ENCODE data around the gene TAF11L14. TPM values are rescaled to one million over a fixed set of nuclear protein-coding genes. Genes with fewer than 3 reads are reported as not detected.
"Not testable (repeated sequence)": the region's sequence is repeated elsewhere in the genome, so short reads cannot be mapped to it uniquely, and the experiment has no call there.

The TAF11L14 gene
- total and polyA plus RNA-seq, 2 of the 4 experiments (the other 2 are of a cell fraction), result not detected

GRCh38 chr5:17585658-17586057, 48.6 kb upstream of the TAF11L14 start, which contains the start of gene TAF11L7:
TAF11L7 (minus strand) TSS chr5:17585758.
- H3K56ac ChIP-seq (ENCODE audit: extremely low read depth, insufficient read depth, low read length); H3K36me3 ChIP-seq (ENCODE audit: control insufficient read depth, insufficient read depth, low read length); CTCF ChIA-PET; H2BK20ac ChIP-seq (ENCODE audit: low read depth, low read length); H3K4me2 ChIP-seq (ENCODE audit: low read depth, low read length); H3K27me3 ChIP-seq (ENCODE audit: control insufficient read depth, insufficient read depth, low read length); H3K14ac ChIP-seq (replicated peaks; ENCODE audit: low read depth, low read length); H3K9ac ChIP-seq (ENCODE audit: low read depth, low read length); H3K9me3 ChIP-seq (ENCODE audit: control insufficient read depth, insufficient read depth, low read length); H4K8ac ChIP-seq (ENCODE audit: low read depth in 2 of 2, low read length in 2 of 2); ATAC-seq (ENCODE audit: low read depth); H3K9me1 ChIP-seq (ENCODE audit: insufficient read depth, low read length); H4K91ac ChIP-seq (ENCODE audit: insufficient read depth, low read depth, low read length); DNase-seq; H3K4me1 ChIP-seq (ENCODE audit: control insufficient read depth, insufficient read depth, low read length); H2BK15ac ChIP-seq (ENCODE audit: low read depth, low read length); POLR2A ChIA-PET (ENCODE audit: unreplicated experiment); H3K4ac ChIP-seq (ENCODE audit: low read depth, low read length); H2BK5ac ChIP-seq (ENCODE audit: low read depth, low read length, poor library complexity, severe bottlenecking); H3K23ac ChIP-seq (ENCODE audit: low read depth, low read length); H2AK5ac ChIP-seq (ENCODE audit: low read depth, low read length); intact Hi-C loops (cut with micrococcal nuclease); H2AK9ac ChIP-seq (replicated peaks; ENCODE audit: low read depth, low read length, poor library complexity); H4K5ac ChIP-seq (ENCODE audit: low read depth, low read length); BruUV-seq (replicated peaks); H3K79me1 ChIP-seq (ENCODE audit: low read depth in 1 of 2, low read length in 2 of 2); H3K18ac ChIP-seq (ENCODE audit: low read depth, low read length); in situ Hi-C loops (cut with MboI; ENCODE audit: low sequenced_read_pairs); H3K27ac ChIP-seq (ENCODE audit: insufficient read depth, low read length); H3K4me3 ChIP-seq (ENCODE audit: insufficient read depth, low read depth, low read length); dilution Hi-C loops (cut with HindIII; ENCODE audit: low sequenced_read_pairs, unreplicated experiment); H4K20me1 ChIP-seq (ENCODE audit: insufficient read depth, low read length); H2AFZ ChIP-seq (replicated peaks; ENCODE audit: low read length, poor library complexity); H2BK120ac ChIP-seq (ENCODE audit: low read depth, low read length): not testable (repeated sequence)
- WGBS, 2 experiments (ENCODE audit: extremely low coverage in 2 of 2, insufficient read length in 1 of 2), result no CpG with 5 or more reads among the region's 16 CpGs

GRCh38 chr5:17590860-17591259, 43.4 kb upstream of the TAF11L14 start, which contains the start of gene TAF11L8:
TAF11L8 (minus strand) TSS chr5:17590960.
- H3K56ac ChIP-seq (ENCODE audit: extremely low read depth, insufficient read depth, low read length), result not testable (repeated sequence)

More at GRCh38 chr5:17590860-17591259, 43.4 kb upstream of the TAF11L14 start, which contains the start of gene TAF11L8:
- H2AFZ ChIP-seq (replicated peaks; ENCODE audit: low read length, poor library complexity); H3K27me3 ChIP-seq (ENCODE audit: control insufficient read depth, insufficient read depth, low read length); BruUV-seq (replicated peaks); H3K36me3 ChIP-seq (ENCODE audit: control insufficient read depth, insufficient read depth, low read length); H2BK15ac ChIP-seq (ENCODE audit: low read depth, low read length); H4K91ac ChIP-seq (ENCODE audit: insufficient read depth, low read depth, low read length); H3K18ac ChIP-seq (ENCODE audit: low read depth, low read length); H4K5ac ChIP-seq (ENCODE audit: low read depth, low read length); H2AK5ac ChIP-seq (ENCODE audit: low read depth, low read length); CTCF ChIA-PET; H3K27ac ChIP-seq (ENCODE audit: insufficient read depth, low read length); H3K23ac ChIP-seq (ENCODE audit: low read depth, low read length); ATAC-seq (ENCODE audit: low read depth); H3K79me1 ChIP-seq (ENCODE audit: low read depth in 1 of 2, low read length in 2 of 2); H3K9me3 ChIP-seq (ENCODE audit: control insufficient read depth, insufficient read depth, low read length); H2BK20ac ChIP-seq (ENCODE audit: low read depth, low read length); H2BK5ac ChIP-seq (ENCODE audit: low read depth, low read length, poor library complexity, severe bottlenecking); H3K4me1 ChIP-seq (ENCODE audit: control insufficient read depth, insufficient read depth, low read length); in situ Hi-C loops (cut with MboI; ENCODE audit: low sequenced_read_pairs); H4K20me1 ChIP-seq (ENCODE audit: insufficient read depth, low read length); H4K8ac ChIP-seq (ENCODE audit: low read depth in 2 of 2, low read length in 2 of 2); H3K9ac ChIP-seq (ENCODE audit: low read depth, low read length); POLR2A ChIA-PET (ENCODE audit: unreplicated experiment); H3K4ac ChIP-seq (ENCODE audit: low read depth, low read length); H3K4me2 ChIP-seq (ENCODE audit: low read depth, low read length); dilution Hi-C loops (cut with HindIII; ENCODE audit: low sequenced_read_pairs, unreplicated experiment); H2BK120ac ChIP-seq (ENCODE audit: low read depth, low read length); H3K14ac ChIP-seq (replicated peaks; ENCODE audit: low read depth, low read length); H3K9me1 ChIP-seq (ENCODE audit: insufficient read depth, low read length); DNase-seq; H3K4me3 ChIP-seq (ENCODE audit: insufficient read depth, low read depth, low read length); intact Hi-C loops (cut with micrococcal nuclease); H2AK9ac ChIP-seq (replicated peaks; ENCODE audit: low read depth, low read length, poor library complexity): not testable (repeated sequence)
- WGBS, 2 experiments (ENCODE audit: extremely low coverage in 2 of 2, insufficient read length in 1 of 2), result no CpG with 5 or more reads among the region's 16 CpGs
